H1 (cell line): ENCODE results near the gene TEDC1. TPM values are rescaled to one million over a fixed set of nuclear protein-coding genes. Genes with fewer than 3 reads are reported as not detected.

ENCODE experiments used
- CTCF ChIA-PET: fragments of 300-600 bp; sonication (Branson Sonifier 250); formaldehyde crosslinking; loops from one replicate; lab custom pipeline; 2021; ENCODE audit not compliant: partially characterized antibody; lab: Charles Lee
- POLR2A ChIA-PET: fragments of 300-600 bp; sonication (Branson Sonifier 250); formaldehyde crosslinking; loops from one replicate; lab custom pipeline; 2021; ENCODE audit warnings: inconsistent platforms; ENCODE audit not compliant: partially characterized antibody; lab: Charles Lee
- DNase-seq, 2 experiments: peaks; one replicate each; pipeline versions ENCODE4 v3.0.0 to v3.0.0-alpha.2; 2010 to 2022; ENCODE audit warnings: low spot score in 2 of 2, low read depth in 1 of 2, mixed read lengths in 1 of 2
- FAIRE-seq: peaks from 2 replicates; lab custom pipeline; 2011; peaks lifted over from hg19 to GRCh38; lab: Jason Lieb, UNC
- H2AFZ ChIP-seq: 2 replicates; pipeline ENCODE4 v1.8.1; 2012; ENCODE audit warnings: low read length, inconsistent platforms
- H2AK5ac ChIP-seq: 2 replicates; pipeline ENCODE4 v1.6.1; 2013; ENCODE audit warnings: low read depth, low read length
- H2BK120ac ChIP-seq: replicated peaks from 2 replicates; pipeline ENCODE3; 2013; ENCODE audit warnings: low read depth, low read length, inconsistent platforms
- H2BK12ac ChIP-seq: 2 replicates; pipeline ENCODE4 v1.6.1; 2013; ENCODE audit warnings: low read depth, low read length
- H2BK15ac ChIP-seq: 2 replicates; pipeline ENCODE4 v1.6.1; 2013; ENCODE audit warnings: low read length
- H2BK20ac ChIP-seq: 2 replicates; pipeline ENCODE4 v1.6.1; 2013; ENCODE audit warnings: low read length
- H2BK5ac ChIP-seq: 2 replicates; pipeline ENCODE4 v1.6.1; 2013; ENCODE audit warnings: low read depth, low read length
- H3K14ac ChIP-seq: 2 replicates; pipeline ENCODE4 v1.6.1; 2013; ENCODE audit warnings: inconsistent platforms; ENCODE audit not compliant: insufficient read length
- H3K18ac ChIP-seq: 2 replicates; pipeline ENCODE4 v1.6.1; 2013; ENCODE audit warnings: low read length; ENCODE audit errors: extremely low read depth
- H3K23ac ChIP-seq: 2 replicates; pipeline ENCODE4 v1.6.1; 2013; ENCODE audit warnings: inconsistent platforms; ENCODE audit not compliant: insufficient read length
- H3K23me2 ChIP-seq: 2 replicates; pipeline ENCODE4 v1.6.1; 2013; ENCODE audit warnings: low read depth, low read length
- H3K27ac ChIP-seq: 2 replicates; pipeline ENCODE4 v1.6.1; 2011; ENCODE audit warnings: low read depth, low read length, inconsistent platforms
- H3K27me3 ChIP-seq, 4 experiments: replicated peaks in 1 of 4; 1 replicate in 1 of 4; 2 replicates in 3 of 4; pipeline versions ENCODE4 v1.6.1 to v1.8.1; 2011 to 2013; ENCODE audit warnings: low read length in 3 of 4, mild to moderate bottlenecking in 3 of 4, inconsistent platforms in 2 of 4, mixed read lengths in 2 of 4, moderate library complexity in 1 of 4; ENCODE audit not compliant: control insufficient read depth in 3 of 4, insufficient read depth in 3 of 4; ENCODE audit errors: extremely low read depth in 1 of 4
- H3K36me3 ChIP-seq, 4 experiments: 2 replicates each; pipeline versions ENCODE4 v1.6.1 to v1.8.1; 2011 to 2013; ENCODE audit warnings: mild to moderate bottlenecking in 4 of 4, low read length in 3 of 4, moderate library complexity in 2 of 4, control low read depth in 1 of 4, inconsistent platforms in 1 of 4; ENCODE audit not compliant: insufficient read depth in 4 of 4, control insufficient read depth in 2 of 4
- H3K4ac ChIP-seq: replicated peaks from 2 replicates; pipeline ENCODE3; 2013; ENCODE audit warnings: low read length, low read depth, mixed read lengths, inconsistent platforms; ENCODE audit not compliant: insufficient read length
- H3K4me1 ChIP-seq, 4 experiments: replicated peaks in 1 of 4; 1 replicate in 1 of 4; 2 replicates in 3 of 4; pipeline versions ENCODE4 v1.6.1 to v1.8.1; 2011 to 2013; ENCODE audit warnings: low read length in 3 of 4, inconsistent platforms in 2 of 4, mixed read lengths in 1 of 4; ENCODE audit not compliant: insufficient read depth in 4 of 4, control insufficient read depth in 3 of 4
- H3K4me2 ChIP-seq, 2 experiments: 2 replicates each; pipeline versions ENCODE4 v1.6.1 to v1.8.1; 2011 to 2013; ENCODE audit warnings: low read depth in 2 of 2, low read length in 2 of 2, control low read depth in 1 of 2, inconsistent platforms in 1 of 2, mild to moderate bottlenecking in 1 of 2; ENCODE audit not compliant: insufficient read depth in 1 of 2
- H3K4me3 ChIP-seq, 4 experiments: fragments of 200-600, 300-600 bp in 1 of 4; sonication (generic), shearing (Covaris generic), sonication (Bioruptor Twin) in 1 of 4; 2 replicates each; pipeline versions ENCODE4 v1.5.1 to v1.8.1; 2011 to 2016; ENCODE audit warnings: low read length in 4 of 4, low read depth in 3 of 4, control low read depth in 2 of 4, inconsistent platforms in 2 of 4, mild to moderate bottlenecking in 2 of 4, mixed read lengths in 1 of 4, moderate library complexity in 1 of 4; ENCODE audit not compliant: insufficient read depth in 2 of 4; ENCODE audit errors: extremely low read depth in 1 of 4
- H3K56ac ChIP-seq: replicated peaks from 2 replicates; pipeline ENCODE3; 2013; ENCODE audit warnings: low read depth, mild to moderate bottlenecking, mixed read lengths, low read length, inconsistent platforms; ENCODE audit not compliant: insufficient read length
- H3K79me1 ChIP-seq: 2 replicates; pipeline ENCODE4 v1.6.1; 2013; ENCODE audit warnings: low read depth, low read length, control low read depth
- H3K79me2 ChIP-seq, 2 experiments: 2 replicates each; pipeline versions ENCODE4 v1.6.1 to v1.8.1; 2012 to 2013; ENCODE audit warnings: low read length in 2 of 2, mild to moderate bottlenecking in 2 of 2, inconsistent platforms in 1 of 2; ENCODE audit not compliant: insufficient read depth in 2 of 2, control insufficient read depth in 1 of 2
- H3K9ac ChIP-seq, 4 experiments: replicated peaks in 1 of 4; 1 replicate in 1 of 4; 2 replicates in 3 of 4; pipeline versions ENCODE4 v1.6.1 to v1.8.1; 2011 to 2013; ENCODE audit warnings: low read depth in 3 of 4, low read length in 3 of 4, control low read depth in 2 of 4, mild to moderate bottlenecking in 2 of 4, moderate library complexity in 2 of 4, inconsistent platforms in 1 of 4; ENCODE audit errors: extremely low read depth in 1 of 4
- H3K9me3 ChIP-seq, 2 experiments: 2 replicates each; pipeline versions ENCODE4 v1.6.1 to v1.8.1; 2012 to 2013; ENCODE audit warnings: mild to moderate bottlenecking in 2 of 2, moderate library complexity in 2 of 2, control low read depth in 1 of 2, inconsistent platforms in 1 of 2, low read depth in 1 of 2, low read length in 1 of 2, mixed read lengths in 1 of 2; ENCODE audit not compliant: insufficient read depth in 2 of 2
- H4K20me1 ChIP-seq, 2 experiments: replicated peaks in 1 of 2; 2 replicates each; pipeline versions ENCODE3 to v1.8.1; 2011 to 2013; ENCODE audit warnings: inconsistent platforms in 2 of 2, low read length in 2 of 2, mild to moderate bottlenecking in 1 of 2; ENCODE audit not compliant: insufficient read depth in 2 of 2, control insufficient read depth in 1 of 2
- H4K5ac ChIP-seq: 2 replicates; pipeline ENCODE4 v1.6.1; 2013; ENCODE audit warnings: low read length, low read depth, mixed read lengths, inconsistent platforms; ENCODE audit not compliant: insufficient read length
- H4K8ac ChIP-seq: 2 replicates; pipeline ENCODE4 v1.8.0; 2013; ENCODE audit warnings: mild to moderate bottlenecking, moderate library complexity, low read length, inconsistent platforms; ENCODE audit not compliant: insufficient read depth; ENCODE audit errors: extremely low read depth
- H4K91ac ChIP-seq: replicated peaks from 2 replicates; pipeline ENCODE3; 2013; ENCODE audit warnings: low read length, mixed read lengths, inconsistent platforms; ENCODE audit not compliant: insufficient read length
- CBX5 ChIP-seq: fragments of 300-800, 300-1000 bp; sonication (generic); IDR thresholded peaks from 2 replicates; pipeline ENCODE4 v1.7.1; 2016; ENCODE audit warnings: antibody characterized with exemption, low read length, low read depth
- E2F6 ChIP-seq: IDR thresholded peaks from 2 replicates; pipeline ENCODE4 v1.6.1; 2012; ENCODE audit warnings: inconsistent platforms
- POLR2A ChIP-seq, 2 experiments: IDR thresholded peaks; 1 replicate in 1 of 2; 2 replicates in 1 of 2; pipeline ENCODE4 v1.6.1; 2011; ENCODE audit warnings: low read depth in 2 of 2, low read length in 2 of 2, mild to moderate bottlenecking in 2 of 2; ENCODE audit errors: control extremely low read depth in 1 of 2
- SIX5 ChIP-seq: IDR thresholded peaks from 2 replicates; pipeline ENCODE4 v1.6.1; 2011; ENCODE audit warnings: mild to moderate bottlenecking, low read depth, low read length
- TAF1 ChIP-seq: IDR thresholded peaks from 2 replicates; pipeline ENCODE4 v1.6.1; 2011; ENCODE audit warnings: mild to moderate bottlenecking, low read depth, low read length
- TCF12 ChIP-seq: IDR thresholded peaks from 2 replicates; pipeline ENCODE4 v1.6.1; 2011; ENCODE audit warnings: low read depth, mild to moderate bottlenecking, low read length
- WGBS, 2 experiments: shearing (Covaris generic) in 1 of 2; methylation state at CpG; one replicate each; pipeline versions ENCODE4 v1.1.6 to v1.1.7; 2013 to 2015; ENCODE audit warnings: low lambda C conversion rate in 2 of 2, mixed read lengths in 2 of 2, inconsistent platforms in 1 of 2, low coverage in 1 of 2, missing lambda C conversion rate in 1 of 2; ENCODE audit not compliant: insufficient replicate concordance in 2 of 2, insufficient coverage in 1 of 2, insufficient read length in 1 of 2; ENCODE audit errors: extremely low coverage in 1 of 2, missing lambda C conversion rate in 1 of 2; 5-methylcytosine and 5-hydroxymethylcytosine counted together
- polyA plus RNA-seq, 7 experiments: library from polyadenylated mRNA; depleted of rRNA in 3 of 7; stranded (reverse) in 5 of 7; unstranded in 2 of 7; fragments of >200 nt in 5 of 7; fragments of 200-250 nt in 2 of 7; gene quantifications; 1 replicate in 5 of 7; 2 replicates in 1 of 7; 4 replicates in 1 of 7; pipeline versions ENCODE4 v1.2.1 to v1.2.3, GENCODE V29; 2011 to 2013; ENCODE audit warnings: missing spikeins in 2 of 7, mixed read lengths in 2 of 7
- total RNA-seq: library from RNA; stranded (reverse); fragmentation: NEBNext Ultra II Directional; extraction: Animal tissue kit (Norgen Biotek cat#: 25700); gene quantifications from 2 replicates; pipeline ENCODE4 v1.2.1, GENCODE V29; 2021

The TEDC1 gene
- total and polyA plus RNA-seq, 2 of the 8 experiments (the other 6 are each of a cell fraction or from before 2014, with no cell fraction given): 5.6 to 14.8 TPM

- no peak overlapping the region for H4K5ac ChIP-seq
- no peak overlapping the region for H3K18ac ChIP-seq
- H3K36me3 ChIP-seq: no peaks in the 10 kb centered on the region; a peak in 1 of 8 replicates
- H3K4me1 ChIP-seq: peaks cover 0 to 4% (median 0%) of the 10 kb centered on the region in 4 experiments; a peak in 3 of 7 replicates
- no peak overlapping the region for H4K8ac ChIP-seq
- no peak for FAIRE-seq
- TF ChIP-seq TAF1 (no peak), E2F6 (no peak), TCF12 (no peak), SIX5 (no peak), POLR2A (IDR thresholded peaks at IDR 0.05; ENCODE audit: control extremely low read depth in 1 of 2, low read depth in 2 of 2, low read length in 2 of 2) (no peak), CBX5 (no peak)
- H3K9me3 ChIP-seq: peaks cover 3 to 53% of the 10 kb centered on the region in 2 experiments; a peak in 3 of 4 replicates
- H2BK12ac ChIP-seq: no peak overlapping the region
- no peak overlapping the region for H3K56ac ChIP-seq
- H3K4me3 ChIP-seq: no peak overlapping the region
- H3K79me2 ChIP-seq: no peaks in the 10 kb centered on the region
- no peak for DNase-seq
- no peak overlapping the region for H3K4me2 ChIP-seq
- H3K14ac ChIP-seq: no peak overlapping the region
- H2BK5ac ChIP-seq: no peak overlapping the region
- no peak overlapping the region for H2BK15ac ChIP-seq
- H2BK120ac ChIP-seq: no peak overlapping the region
- no peak overlapping the region for H3K9ac ChIP-seq
- H3K4ac ChIP-seq: no peak overlapping the region
- H4K20me1 ChIP-seq: no peaks in the 10 kb centered on the region
- no peak overlapping the region for H2BK20ac ChIP-seq
- H3K23me2 ChIP-seq: no peaks in the 10 kb centered on the region; the same call in 1 of the 2 replicates
- H3K27ac ChIP-seq: no peak overlapping the region
- no peak overlapping the region for H3K23ac ChIP-seq
- WGBS, 2 experiments: 98% methylated on average over 17 of the region's 24 CpGs; no CpG with 5 or more reads in 1 of the 2 experiments
- H2AFZ ChIP-seq: no peak overlapping the region
- no peak overlapping the region for H4K91ac ChIP-seq
- H3K27me3 ChIP-seq: peaks cover 9 to 37% (median 25%) of the 10 kb centered on the region in 4 experiments
- POLR2A ChIA-PET: no interaction called here
- CTCF ChIA-PET: interaction anchor here (1.3 kb wide), 1 partner anchor 57 kb away, joined by 3 read pairs; no protein-coding TSS in a partner anchor
- no peaks in the 10 kb centered on the region for H3K79me1 ChIP-seq
- H2AK5ac ChIP-seq: no peak overlapping the region
Measured at GRCh38 chr14:105529319-105529568, 38.2 kb downstream of the TEDC1 start.
